BLaER1 treated with 17β-estradiol and CSF1 and Interleukin-3, amounts not matched to agents 10 nM and 100 nM (cell line): ENCODE data around the gene CFAP210.

Experiments used
- H3K27ac ChIP-seq, 11 experiments: shearing (Covaris generic); formaldehyde crosslinking; 2 replicates each; pipeline ENCODE4 v1.8.1; 2022
- H3K27me3 ChIP-seq, 11 experiments: shearing (Covaris generic); formaldehyde crosslinking; 2 replicates each; pipeline ENCODE4 v1.8.1; 2022
- H3K36me3 ChIP-seq, 11 experiments: shearing (Covaris generic); formaldehyde crosslinking; 2 replicates each; pipeline ENCODE4 v1.8.1; 2022
- H3K4me1 ChIP-seq, 10 experiments: shearing (Covaris generic); formaldehyde crosslinking; 2 replicates each; pipeline ENCODE4 v1.8.1; 2022
- H3K4me2 ChIP-seq, 11 experiments: shearing (Covaris generic); formaldehyde crosslinking; 2 replicates each; pipeline ENCODE4 v1.8.1; 2022
- H3K4me3 ChIP-seq, 10 experiments: shearing (Covaris generic); formaldehyde crosslinking; 2 replicates each; pipeline ENCODE4 v1.8.1; 2022
- H3K9ac ChIP-seq, 11 experiments: shearing (Covaris generic); formaldehyde crosslinking; 2 replicates each; pipeline ENCODE4 v1.8.1; 2022
- H3K9me3 ChIP-seq, 11 experiments: shearing (Covaris generic); formaldehyde crosslinking; replicated peaks in 1 of 11; 2 replicates each; pipeline ENCODE4 v1.8.1; 2022
- H4K20me1 ChIP-seq, 11 experiments: shearing (Covaris generic); formaldehyde crosslinking; 2 replicates each; pipeline ENCODE4 v1.8.1; 2022
- Cebpa-rat ChIP-seq, 11 experiments: shearing (Covaris generic); IDR thresholded peaks; 2 replicates each; pipeline ENCODE4 v1.8.1; 2022

The CFAP210 gene, protein sequence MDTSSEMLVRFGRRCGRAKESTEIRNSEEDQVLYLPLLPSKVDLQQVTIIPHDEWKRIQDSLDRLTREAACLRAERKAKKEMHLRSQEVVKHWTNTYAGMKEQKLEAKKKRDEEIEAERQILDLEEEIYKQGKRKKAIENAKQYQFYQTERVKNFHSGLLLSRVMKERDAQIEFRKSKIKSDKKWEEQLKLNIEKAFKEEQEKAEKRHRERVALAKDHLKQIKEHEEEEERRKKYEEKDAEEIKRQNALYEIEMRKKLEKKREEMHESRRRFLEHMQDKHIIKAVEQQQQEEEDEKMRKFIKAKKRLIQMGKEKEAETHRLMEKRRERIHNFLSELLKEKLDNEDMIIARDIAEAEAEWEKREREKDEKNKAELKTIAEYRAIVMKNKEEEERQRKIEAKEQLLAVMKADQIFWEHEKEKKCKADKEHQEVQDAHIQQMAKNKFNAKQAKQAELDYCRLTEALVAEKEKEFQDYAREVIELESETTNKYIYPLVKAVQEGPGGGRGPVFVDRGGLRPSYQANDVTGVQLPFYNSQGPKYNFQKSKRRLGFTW

DNA sequence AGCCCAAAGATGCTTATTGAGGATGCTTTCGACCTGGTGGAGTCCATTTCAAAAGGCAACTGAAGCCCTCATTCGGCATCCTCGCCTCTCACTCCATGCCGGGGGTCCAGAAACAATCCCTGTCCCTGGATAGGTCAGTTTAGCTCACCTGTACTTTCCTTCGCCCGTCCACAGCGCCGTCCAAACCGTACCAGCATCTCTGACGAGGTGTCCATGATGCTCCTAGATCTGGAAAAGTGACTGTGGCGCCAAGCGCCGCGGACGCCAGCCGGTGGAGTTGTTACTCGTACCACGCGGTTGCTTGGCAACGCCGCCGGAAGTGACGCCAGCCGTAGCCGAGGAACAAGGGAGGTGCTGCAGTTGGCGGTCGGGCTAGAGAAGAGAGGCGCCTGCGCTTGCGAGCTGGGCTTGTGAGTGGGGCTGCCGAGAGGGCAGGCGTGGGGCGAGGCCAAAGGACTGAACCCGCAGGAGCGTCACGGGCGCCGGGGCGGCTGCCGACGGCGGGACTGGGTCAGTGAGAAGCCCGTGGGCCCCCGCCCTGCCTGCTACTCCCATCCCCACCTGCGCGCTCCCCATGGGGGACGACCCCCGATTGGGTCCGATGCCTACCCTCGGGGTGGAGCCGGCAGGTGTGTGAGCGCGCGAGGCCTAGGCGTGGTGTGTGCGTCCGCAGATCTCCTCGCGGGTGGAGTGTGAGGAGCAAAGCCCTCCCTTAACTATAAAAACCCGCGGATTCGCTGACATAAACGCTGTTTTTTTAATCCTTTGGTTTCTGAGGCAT, at the start of gene CFAP210, which contains the start of gene PHOSPHO2:
Gene CFAP210 (minus strand): TSS at position 293 of the 781 bp plus-strand sequence. CDS start 78 bp downstream, at position 215.
Gene PHOSPHO2 (plus strand): TSS at position 357 of the 781 bp plus-strand sequence. CDS start 6,503 bp downstream, outside the sequence.
- peak within 1 kb of the TSS; percentile 59 to 92 (median 77) for H3K27ac ChIP-seq
- peak within 1 kb of the TSS; percentile 75 to 94 (median 82) for H3K9ac ChIP-seq
- peak within 1 kb of the TSS; percentile 60 to 88 (median 78) for H3K4me3 ChIP-seq
- peak within 1 kb of the TSS; percentile 81 to 97 (median 90) for H3K4me2 ChIP-seq
- peaks cover 13 to 20% (median 15%) of the 10 kb centered on the region in 10 experiments; a peak in 19 of 20 replicates for H3K4me1 ChIP-seq
- H3K9me3 ChIP-seq = peaks cover 11 to 26% (median 22%) of the 10 kb centered on the region in 11 experiments; a peak in 20 of 22 replicates
- H3K36me3 ChIP-seq = peaks cover 0 to 6% (median 3%) of the 10 kb centered on the region in 11 experiments; a peak in 6 of 22 replicates
- no peak for TF ChIP-seq Cebpa-rat (IDR thresholded peaks at IDR 0.05)
- H3K27me3 ChIP-seq = no peaks in the 10 kb centered on the region
- no peaks in the 10 kb centered on the region for H4K20me1 ChIP-seq

DNA sequence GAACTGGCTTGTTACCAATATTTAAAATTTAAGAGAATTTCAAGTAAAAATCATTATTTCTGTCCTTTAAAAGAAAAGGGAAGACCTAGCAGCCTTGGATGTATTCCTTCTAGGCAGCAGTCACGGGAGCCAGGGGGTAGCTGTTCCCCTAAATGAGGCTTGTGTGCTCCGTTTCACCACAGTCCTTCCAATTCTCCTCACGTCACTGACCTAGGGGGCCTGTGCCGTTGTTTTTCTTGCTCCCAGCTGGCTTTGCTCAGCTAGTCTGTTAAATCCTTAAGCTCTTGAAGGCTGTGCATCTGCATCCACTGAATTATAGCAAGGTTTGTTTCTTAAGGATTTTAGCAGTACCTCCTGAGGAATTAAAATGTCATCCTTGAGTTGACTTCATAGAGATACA, 49.3 kb upstream of the CFAP210 start:
- Histone ChIP-seq H3K27ac (no peak overlapping the region), H3K4me2 (no peak overlapping the region), H3K27me3 (no peaks in the 10 kb centered on the region), H3K9me3 (no peaks in the 10 kb centered on the region), H3K4me3 (no peak overlapping the region), H3K4me1 (no peaks in the 10 kb centered on the region), H4K20me1 (peaks cover 0 to 6% (median 0%) of the 10 kb centered on the region in 11 experiments; a peak in 2 of 22 replicates), H3K9ac (no peak overlapping the region), H3K36me3 (peaks cover 0 to 87% (median 46%) of the 10 kb centered on the region in 11 experiments; a peak in 16 of 22 replicates)
- TF ChIP-seq Cebpa-rat (IDR thresholded peaks at IDR 0.05) = no peak

DNA sequence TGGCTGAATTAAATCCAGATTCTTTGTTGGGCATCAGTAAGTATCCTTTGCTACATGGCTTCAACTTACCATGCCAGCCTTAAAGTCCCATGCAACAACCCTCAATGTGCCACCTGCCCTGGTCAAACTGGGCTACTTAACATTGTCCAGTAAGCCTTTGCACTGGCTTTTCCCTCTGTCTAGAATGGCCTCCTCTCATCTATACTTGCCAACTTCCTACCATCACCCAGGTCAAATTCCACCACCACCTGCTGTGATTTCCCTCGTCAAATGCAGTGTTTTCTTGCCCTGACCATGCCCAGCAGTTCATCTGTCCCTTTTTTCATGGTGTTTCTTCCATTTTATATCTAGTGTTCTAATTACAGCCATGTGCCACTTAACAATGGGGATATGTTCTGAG, 45.1 kb upstream of the CFAP210 start:
- H3K9ac ChIP-seq = no peak overlapping the region
- H3K27ac ChIP-seq = no peak overlapping the region
- no peak for TF ChIP-seq Cebpa-rat (IDR thresholded peaks at IDR 0.05)
- H3K4me2 ChIP-seq = no peak overlapping the region
- H3K4me3 ChIP-seq = no peak overlapping the region
- peaks cover 0 to 58% (median 31%) of the 10 kb centered on the region in 11 experiments; a peak in 15 of 22 replicates for H3K36me3 ChIP-seq
- no peaks in the 10 kb centered on the region for H3K9me3 ChIP-seq
- no peaks in the 10 kb centered on the region for H3K27me3 ChIP-seq
- H3K4me1 ChIP-seq = peaks cover 0 to 39% (median 29%) of the 10 kb centered on the region in 10 experiments; a peak in 16 of 20 replicates
- peaks cover 0 to 19% (median 0%) of the 10 kb centered on the region in 11 experiments; a peak in 2 of 22 replicates for H4K20me1 ChIP-seq

DNA sequence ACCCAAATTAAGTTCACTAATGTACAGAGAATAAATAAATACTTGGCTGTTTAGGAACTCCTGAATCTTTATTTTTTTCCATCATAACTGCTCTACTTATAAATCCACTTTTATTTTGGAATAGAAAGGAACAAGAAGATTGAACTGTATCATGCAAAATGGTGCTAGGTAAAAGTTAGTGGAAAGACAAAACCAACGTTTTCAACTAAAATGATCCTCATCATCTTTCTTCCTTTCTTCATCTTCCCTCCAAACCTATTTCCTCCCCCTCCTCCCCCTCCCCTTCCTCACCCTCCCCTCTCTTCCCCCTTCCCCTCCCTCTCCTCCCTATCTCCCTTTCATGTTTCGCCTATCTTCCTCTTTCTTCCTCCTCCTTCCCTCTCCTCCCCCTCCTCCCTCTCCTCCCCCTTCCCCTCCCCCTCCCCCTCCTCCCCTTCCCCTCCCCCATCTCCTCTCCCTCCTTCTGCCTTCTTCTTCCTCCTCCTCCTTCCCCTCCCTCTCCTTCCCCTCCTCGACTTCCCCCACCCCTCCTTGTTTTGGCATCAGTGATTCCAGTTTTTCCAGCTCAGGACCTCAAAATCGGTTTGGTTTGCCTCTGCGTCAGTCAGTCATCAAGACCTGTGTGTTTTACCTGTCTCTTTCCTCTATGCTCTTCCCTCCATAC, 44.5 kb upstream of the CFAP210 start:
- peaks cover 0 to 19% (median 0%) of the 10 kb centered on the region in 11 experiments; a peak in 2 of 22 replicates for H4K20me1 ChIP-seq
- peaks cover 0 to 51% (median 24%) of the 10 kb centered on the region in 11 experiments; a peak in 14 of 22 replicates for H3K36me3 ChIP-seq

DNA sequence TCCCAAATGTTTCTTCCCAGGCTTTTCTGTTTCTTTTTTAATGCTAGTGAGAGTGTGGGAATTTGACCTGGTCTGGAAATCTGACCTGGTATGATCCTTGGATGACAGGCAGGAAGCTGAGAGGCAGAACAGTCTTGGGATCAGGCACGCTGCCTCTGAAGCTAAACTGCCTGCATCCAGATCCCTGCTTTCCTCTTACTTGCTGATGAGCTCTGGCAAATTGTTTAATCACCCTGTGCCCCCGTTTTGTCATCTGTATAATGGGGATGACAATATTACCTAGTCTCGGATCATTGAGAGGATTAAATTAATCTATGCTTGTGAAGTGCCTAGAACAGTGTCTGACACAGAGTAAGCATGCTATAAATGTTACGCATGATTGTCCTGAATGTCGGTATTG, 42.7 kb upstream of the CFAP210 start:
- TF ChIP-seq Cebpa-rat (IDR thresholded peaks at IDR 0.05) = no peak
- no peaks in the 10 kb centered on the region for H3K9me3 ChIP-seq
- H4K20me1 ChIP-seq = peaks cover 0 to 19% (median 0%) of the 10 kb centered on the region in 11 experiments; a peak in 3 of 22 replicates
- no peak overlapping the region for H3K9ac ChIP-seq
- H3K4me2 ChIP-seq = peak overlapping the region in 8 of 11 experiments; percentile 12 to 96 (median 89); a peak in 14 of 22 replicates
- H3K4me1 ChIP-seq = peaks cover 3 to 56% (median 42%) of the 10 kb centered on the region in 10 experiments; a peak in 17 of 20 replicates
- no peak overlapping the region for H3K27ac ChIP-seq
- H3K36me3 ChIP-seq = peaks cover 0 to 36% (median 7%) of the 10 kb centered on the region in 11 experiments; a peak in 14 of 22 replicates
- H3K27me3 ChIP-seq = peaks cover 0 to 11% (median 0%) of the 10 kb centered on the region in 11 experiments; a peak in 4 of 22 replicates
- no peak overlapping the region for H3K4me3 ChIP-seq

More for the DNA sequence above, 44.5 kb upstream of the CFAP210 start:
- no peaks in the 10 kb centered on the region for H3K9me3 ChIP-seq
- no peak for TF ChIP-seq Cebpa-rat (IDR thresholded peaks at IDR 0.05)
- no peak overlapping the region for H3K9ac ChIP-seq
- H3K27ac ChIP-seq = no peak overlapping the region
- peaks cover 0 to 4% (median 0%) of the 10 kb centered on the region in 11 experiments; a peak in 3 of 22 replicates for H3K27me3 ChIP-seq
- H3K4me1 ChIP-seq = peaks cover 0 to 39% (median 30%) of the 10 kb centered on the region in 10 experiments; a peak in 16 of 20 replicates
- no peak overlapping the region for H3K4me3 ChIP-seq
- H3K4me2 ChIP-seq = 0 out of 22 replicates have a peak overlapping the region, but pooled peaks of 1 of the 11 experiments have one; percentile 87

DNA sequence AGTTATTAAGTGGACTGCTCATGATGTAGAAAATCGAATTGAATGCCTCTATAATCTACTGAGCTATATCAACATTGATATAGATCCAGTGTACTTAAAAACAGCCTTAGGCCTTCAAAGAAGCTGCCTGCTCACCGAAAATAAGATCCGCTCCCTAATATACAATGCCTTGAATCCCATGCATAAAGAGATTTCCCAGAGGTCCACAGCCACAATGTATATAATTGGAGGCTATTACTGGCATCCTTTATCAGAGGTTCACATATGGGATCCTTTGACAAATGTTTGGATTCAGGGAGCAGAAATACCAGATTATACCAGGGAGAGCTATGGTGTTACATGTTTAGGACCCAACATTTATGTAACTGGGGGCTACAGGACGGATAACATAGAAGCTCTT, 41.4 kb upstream of the CFAP210 start:
- H3K4me3 ChIP-seq = peak overlapping the region in 2 of 10 experiments; percentile 86 to 91; a peak in 3 of 20 replicates
- peak overlapping the region in 2 of 11 experiments; percentile 91 to 96; a peak in 3 of 22 replicates for H3K9ac ChIP-seq

DNA sequence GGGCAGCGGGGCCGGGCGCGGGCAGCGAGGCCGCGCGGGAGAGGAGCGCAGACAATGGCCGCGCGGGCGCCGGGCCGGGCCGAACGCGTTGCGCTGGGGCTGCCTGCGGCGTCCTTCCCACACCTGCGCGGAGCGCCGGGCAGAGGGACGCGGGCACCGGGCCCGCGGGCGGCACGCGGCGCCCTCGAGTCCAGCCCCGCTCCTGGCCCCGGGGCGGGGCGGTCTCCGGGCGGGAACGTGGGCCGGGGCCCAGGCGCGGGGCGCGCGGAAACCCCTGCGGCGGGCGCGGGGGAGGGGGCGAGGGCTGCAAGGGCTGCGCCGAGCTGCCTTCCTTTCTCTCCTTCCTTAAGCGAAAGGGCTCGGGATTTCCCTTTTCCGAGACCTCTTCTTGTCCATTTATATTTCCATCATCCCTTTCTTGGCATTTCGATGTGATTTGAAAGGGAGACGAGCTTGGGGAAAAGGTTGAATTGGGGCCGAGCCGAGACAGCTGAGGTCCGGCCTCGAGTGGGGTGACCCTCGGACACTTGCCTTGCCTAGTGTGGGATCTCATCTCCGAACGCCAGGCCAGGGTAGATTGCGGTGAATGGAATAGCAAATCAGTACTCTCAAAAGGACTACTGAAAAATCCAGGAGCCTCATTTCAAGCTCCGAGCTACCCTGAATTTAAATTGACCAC, 40.1 kb upstream of the CFAP210 start:
- H3K27me3 ChIP-seq = peaks cover 0 to 11% (median 0%) of the 10 kb centered on the region in 11 experiments; a peak in 4 of 22 replicates
- no peaks in the 10 kb centered on the region for H3K9me3 ChIP-seq
- H3K4me3 ChIP-seq = peak overlapping the region; percentile 80 to 95 (median 92)
- H4K20me1 ChIP-seq = peaks cover 0 to 19% (median 0%) of the 10 kb centered on the region in 11 experiments; a peak in 3 of 22 replicates
- peaks cover 3 to 56% (median 42%) of the 10 kb centered on the region in 10 experiments; a peak in 17 of 20 replicates for H3K4me1 ChIP-seq
- H3K9ac ChIP-seq = peak overlapping the region; percentile 78 to 96 (median 88)
- TF ChIP-seq Cebpa-rat (IDR thresholded peaks at IDR 0.05) = no peak
- peaks cover 0 to 16% (median 0%) of the 10 kb centered on the region in 11 experiments; a peak in 4 of 22 replicates for H3K36me3 ChIP-seq
- peak overlapping the region; percentile 16 to 94 (median 86); a peak in 21 of 22 replicates for H3K27ac ChIP-seq
- peak overlapping the region; percentile 79 to 96 (median 89) for H3K4me2 ChIP-seq

More for the DNA sequence above, 41.4 kb upstream of the CFAP210 start:
- H4K20me1 ChIP-seq = peaks cover 0 to 19% (median 0%) of the 10 kb centered on the region in 11 experiments; a peak in 3 of 22 replicates
- H3K9me3 ChIP-seq = no peaks in the 10 kb centered on the region
- no peak overlapping the region for H3K27ac ChIP-seq
- H3K27me3 ChIP-seq = peaks cover 0 to 11% (median 0%) of the 10 kb centered on the region in 11 experiments; a peak in 4 of 22 replicates
- peaks cover 3 to 56% (median 42%) of the 10 kb centered on the region in 10 experiments; a peak in 17 of 20 replicates for H3K4me1 ChIP-seq
- H3K36me3 ChIP-seq = peaks cover 0 to 24% (median 0%) of the 10 kb centered on the region in 11 experiments; a peak in 7 of 22 replicates
- TF ChIP-seq Cebpa-rat (IDR thresholded peaks at IDR 0.05) = no peak
- H3K4me2 ChIP-seq = peak overlapping the region in 9 of 11 experiments; percentile 7 to 96 (median 88); a peak in 18 of 22 replicates
